Measurements from ENCODE around the gene NELL1. TPM values are rescaled to one million over a fixed set of nuclear protein-coding genes. Genes with fewer than 3 reads are reported as not detected.

NELL1 gene
- total RNA-seq, 2 experiments from 2014 or later = not detected

- H3K4me1 Mint-ChIP-seq (ENCODE audit: low read depth) = no peaks in the 10 kb centered on the region
Observed at GRCh38 chr11:20864628-20865027, 195.2 kb downstream of the NELL1 start.

GRCh38 chr11:20865161-20865560 lies 195.8 kb downstream of the NELL1 start:
- Histone ChIP-seq H3K4me1 (ENCODE audit: insufficient read depth, low read length) (no peaks in the 10 kb centered on the region), H3K27me3 (ENCODE audit: control insufficient read depth in 1 of 2, insufficient read depth in 2 of 2, low read length in 2 of 2) (no peaks in the 10 kb centered on the region), H3K27ac (ENCODE audit: low read depth in 1 of 2, low read length in 2 of 2) (no peak overlapping the region), H3K9me3 (ENCODE audit: control insufficient read depth in 1 of 2, insufficient read depth in 1 of 2, low read length in 2 of 2) (peaks cover 0 to 3% of the 10 kb centered on the region in 2 experiments), H3K4me3 (ENCODE audit: low read length) (no peak overlapping the region), H3K36me3 (ENCODE audit: insufficient read depth, low read length) (no peaks in the 10 kb centered on the region)
- CTCF ChIA-PET = no interaction called here
- no peaks in the 10 kb centered on the region for H3K36me3 Mint-ChIP-seq (ENCODE audit: low read depth)
- no peaks in the 10 kb centered on the region for H3K4me1 Mint-ChIP-seq (ENCODE audit: low read depth)
- intact Hi-C loops (cut with DNase I, micrococcal nuclease) = no loop called here
- H3K4me3 Mint-ChIP-seq = no peak overlapping the region
- POLR2A ChIA-PET = no interaction called here
- no peak for DNase-seq
- no peaks in the 10 kb centered on the region for H3K9me3 Mint-ChIP-seq
- no peaks in the 10 kb centered on the region for H3K27me3 Mint-ChIP-seq
- TF ChIP-seq CTCF (IDR thresholded peaks at IDR 0.05) = no peak
- no peak overlapping the region for H3K27ac Mint-ChIP-seq
- no peak for ATAC-seq (ENCODE audit: poor library complexity)

More at GRCh38 chr11:20864628-20865027, 195.2 kb downstream of the NELL1 start:
- POLR2A ChIA-PET = no interaction called here
- no peaks in the 10 kb centered on the region for H3K36me3 Mint-ChIP-seq (ENCODE audit: low read depth)
- Histone ChIP-seq H3K9me3 (ENCODE audit: control insufficient read depth in 1 of 2, insufficient read depth in 1 of 2, low read length in 2 of 2) (peaks cover 0 to 3% of the 10 kb centered on the region in 2 experiments), H3K27ac (ENCODE audit: low read depth in 1 of 2, low read length in 2 of 2) (no peak overlapping the region), H3K4me1 (ENCODE audit: insufficient read depth, low read length) (no peaks in the 10 kb centered on the region), H3K4me3 (ENCODE audit: low read length) (no peak overlapping the region), H3K36me3 (ENCODE audit: insufficient read depth, low read length) (no peaks in the 10 kb centered on the region), H3K27me3 (ENCODE audit: control insufficient read depth in 1 of 2, insufficient read depth in 2 of 2, low read length in 2 of 2) (no peaks in the 10 kb centered on the region)
- no peaks in the 10 kb centered on the region for H3K27me3 Mint-ChIP-seq
- H3K27ac Mint-ChIP-seq = no peak overlapping the region
- ATAC-seq (ENCODE audit: poor library complexity) (no peak), DNase-seq (no peak)
- H3K9me3 Mint-ChIP-seq = no peaks in the 10 kb centered on the region
- H3K4me3 Mint-ChIP-seq = no peak overlapping the region
- TF ChIP-seq CTCF (IDR thresholded peaks at IDR 0.05) = no peak
- intact Hi-C loops (cut with DNase I, micrococcal nuclease) = no loop called here
- CTCF ChIA-PET = no interaction called here

- no peak overlapping the region for H3K4me3 Mint-ChIP-seq
- DNase-seq = no peak
- no peaks in the 10 kb centered on the region for H3K4me1 ChIP-seq (ENCODE audit: insufficient read depth, low read length)
- no peak overlapping the region for H3K27ac Mint-ChIP-seq
- ATAC-seq (ENCODE audit: poor library complexity) = no peak
- H3K36me3 Mint-ChIP-seq (ENCODE audit: low read depth) = no peaks in the 10 kb centered on the region
- H3K36me3 ChIP-seq (ENCODE audit: insufficient read depth, low read length) = no peaks in the 10 kb centered on the region
- intact Hi-C loops (cut with DNase I, micrococcal nuclease) = no loop called here
- POLR2A ChIA-PET = no interaction called here
- H3K4me1 Mint-ChIP-seq (ENCODE audit: low read depth) = no peaks in the 10 kb centered on the region
- no peak overlapping the region for H3K4me3 ChIP-seq (ENCODE audit: low read length)
- H3K27ac ChIP-seq (ENCODE audit: low read depth in 1 of 2, low read length in 2 of 2) = no peak overlapping the region
- H3K27me3 Mint-ChIP-seq = no peaks in the 10 kb centered on the region
- H3K9me3 ChIP-seq (ENCODE audit: control insufficient read depth in 1 of 2, insufficient read depth in 1 of 2, low read length in 2 of 2) = peaks cover 0 to 11% of the 10 kb centered on the region in 2 experiments
- CTCF ChIA-PET = no interaction called here
- no peaks in the 10 kb centered on the region for H3K27me3 ChIP-seq (ENCODE audit: control insufficient read depth in 1 of 2, insufficient read depth in 2 of 2, low read length in 2 of 2)
- no peaks in the 10 kb centered on the region for H3K9me3 Mint-ChIP-seq
- no peak for TF ChIP-seq CTCF (IDR thresholded peaks at IDR 0.05)
Observed at GRCh38 chr11:20869123-20869522, 199.7 kb downstream of the NELL1 start.
